Neural cell (in vitro differentiated cells): Measurements from ENCODE around the gene KIAA1191. TPM values are rescaled to one million over a fixed set of nuclear protein-coding genes. Genes with fewer than 3 reads are reported as not detected.

Experiments
- H2AFZ ChIP-seq: fragments of 200-600, 300-800 bp; sonication (generic), shearing (Covaris generic); 2 replicates; pipeline ENCODE4 v1.6.0; 2014; ENCODE audit warnings: low read depth, mild to moderate bottlenecking, antibody characterized with exemption, low read length, moderate library complexity
- H3F3A ChIP-seq: fragments of 200-600 bp; shearing (Covaris generic); 2 replicates; pipeline ENCODE4 v1.6.1; 2016; ENCODE audit warnings: mild to moderate bottlenecking, moderate library complexity, mixed read lengths, antibody characterized with exemption, low read length; ENCODE audit not compliant: insufficient read depth, poor library complexity, severe bottlenecking
- H3K27ac ChIP-seq: fragments of 200-600, 300-800 bp; sonication (generic), shearing (Covaris generic); 2 replicates; pipeline ENCODE4 v1.5.1; 2014; ENCODE audit warnings: mild to moderate bottlenecking, low read length, moderate library complexity
- H3K27me3 ChIP-seq: fragments of 300-800, 200-600 bp; sonication (generic), shearing (Covaris generic); 2 replicates; pipeline ENCODE4 v1.6.0; 2014; ENCODE audit warnings: mild to moderate bottlenecking, low read depth, low read length, moderate library complexity; ENCODE audit not compliant: insufficient read depth
- H3K36me3 ChIP-seq: fragments of 300-800, 200-600 bp; sonication (generic), shearing (Covaris generic); 2 replicates; pipeline ENCODE4 v1.5.1; 2014; ENCODE audit warnings: mild to moderate bottlenecking, antibody characterized with exemption, low read length, moderate library complexity; ENCODE audit not compliant: insufficient read depth
- H3K4me2 ChIP-seq: fragments of 300-800, 200-600 bp; sonication (generic), shearing (Covaris generic); 2 replicates; pipeline ENCODE4 v1.6.0; 2014; ENCODE audit warnings: mild to moderate bottlenecking, low read length
- H3K4me3 ChIP-seq: fragments of 300-800, 200-600 bp; sonication (generic), shearing (Covaris generic); 2 replicates; pipeline ENCODE4 v1.5.1; 2014; ENCODE audit warnings: mild to moderate bottlenecking, low read length, moderate library complexity
- H3K79me2 ChIP-seq: fragments of 200-600 bp; shearing (Covaris generic); replicated peaks from 2 replicates; pipeline ENCODE4 v1.6.0; 2014; ENCODE audit warnings: mild to moderate bottlenecking, low read length, moderate library complexity; ENCODE audit not compliant: insufficient read depth
- H3K9ac ChIP-seq: fragments of 300-800, 200-600 bp; sonication (generic), shearing (Covaris generic); 2 replicates; pipeline ENCODE4 v1.6.1; 2016; ENCODE audit warnings: mild to moderate bottlenecking, low read length, mixed read lengths
- H3K9me2 ChIP-seq: fragments of 200-600 bp; shearing (Covaris generic); 2 replicates; pipeline ENCODE4 v1.6.1; 2016; ENCODE audit warnings: mild to moderate bottlenecking, low read length, mixed read lengths; ENCODE audit not compliant: insufficient read depth
- H3K9me3 ChIP-seq: fragments of 200-600, 300-800 bp; sonication (generic), shearing (Covaris generic); 2 replicates; pipeline ENCODE4 v1.6.1; 2016; ENCODE audit warnings: mild to moderate bottlenecking, mixed run types, low read length, moderate library complexity, mixed read lengths
- H4K20me1 ChIP-seq: fragments of 200-600 bp; shearing (Covaris generic); 2 replicates; pipeline ENCODE4 v1.6.1; 2016; ENCODE audit warnings: mild to moderate bottlenecking, mixed run types; ENCODE audit not compliant: insufficient read depth
- CTCF ChIP-seq: fragments of 450-650 bp; IDR thresholded peaks from 2 replicates; pipeline ENCODE4 v1.5.1; 2014; ENCODE audit warnings: antibody characterized with exemption, mild to moderate bottlenecking, moderate library complexity; ENCODE audit not compliant: poor library complexity, severe bottlenecking
- EP300 ChIP-seq: fragments of 450-650 bp; conservative IDR thresholded peaks from 2 replicates; pipeline ENCODE4 v1.6.1; 2014; ENCODE audit warnings: antibody characterized with exemption, mild to moderate bottlenecking, moderate library complexity; ENCODE audit not compliant: poor library complexity, severe bottlenecking
- EZH2 ChIP-seq: fragments of 200-600, 300-800 bp; shearing (Covaris generic), sonication (generic); IDR thresholded peaks from 2 replicates; pipeline ENCODE4 v1.6.1; 2014; ENCODE audit warnings: antibody characterized with exemption, low read length, borderline replicate concordance, mild to moderate bottlenecking; ENCODE audit not compliant: insufficient read depth, poor library complexity, severe bottlenecking
- MXI1 ChIP-seq: fragments of 450-650 bp; conservative IDR thresholded peaks from 2 replicates; pipeline ENCODE4 v1.6.1; 2014; ENCODE audit warnings: antibody characterized with exemption, mild to moderate bottlenecking; ENCODE audit not compliant: poor library complexity, severe bottlenecking
- POLR2AphosphoS5 ChIP-seq: IDR thresholded peaks from 2 replicates; pipeline ENCODE4 v1.6.1; 2012
- RAD21 ChIP-seq: fragments of 450-650 bp; conservative IDR thresholded peaks from 2 replicates; pipeline ENCODE4 v1.6.1; 2014; ENCODE audit warnings: antibody characterized with exemption, mild to moderate bottlenecking, moderate library complexity
- REST ChIP-seq: IDR thresholded peaks from 2 replicates; pipeline ENCODE4 v1.6.1; 2012; ENCODE audit warnings: borderline replicate concordance
- SMC3 ChIP-seq: fragments of 450-650 bp; conservative IDR thresholded peaks from 2 replicates; pipeline ENCODE4 v1.6.1; 2014; ENCODE audit warnings: antibody characterized with exemption, mild to moderate bottlenecking, moderate library complexity; ENCODE audit not compliant: poor library complexity
- TAF1 ChIP-seq: IDR thresholded peaks from 2 replicates; pipeline ENCODE4 v1.6.1; 2012; ENCODE audit warnings: low read depth
- polyA plus RNA-seq: library from polyadenylated mRNA; depleted of rRNA; stranded (reverse); fragments of >200 nt; gene quantifications from 2 replicates; pipeline ENCODE4 v1.2.3, GENCODE V29; 2014

The KIAA1191 gene
- polyA plus RNA-seq, 1 donor from 2014 or later, result 137 TPM

- H3K79me2 ChIP-seq, result no peaks in the 10 kb centered on the region
- H3K27me3 ChIP-seq, result no peaks in the 10 kb centered on the region
- no peaks in the 10 kb centered on the region for H3K9me2 ChIP-seq
- no peak overlapping the region for H2AFZ ChIP-seq
- H3K9me3 ChIP-seq, result no peaks in the 10 kb centered on the region
- no peaks in the 10 kb centered on the region for H4K20me1 ChIP-seq
- no peak for TF ChIP-seq POLR2AphosphoS5
- TF ChIP-seq SMC3, result no peak
- no peak for TF ChIP-seq CTCF
- no peak for TF ChIP-seq RAD21
- no peak for TF ChIP-seq REST
- TF ChIP-seq EZH2, result no peak
- TF ChIP-seq MXI1, result no peak
- no peak for TF ChIP-seq TAF1
- TF ChIP-seq EP300, result no peak
- H3K4me3 ChIP-seq, result no peak overlapping the region
- H3K4me2 ChIP-seq, result no peak overlapping the region
- H3K36me3 ChIP-seq, result peaks cover 8% of the 10 kb centered on the region
- H3K27ac ChIP-seq, result no peak overlapping the region
- H3K9ac ChIP-seq, result no peak overlapping the region
- no peaks in the 10 kb centered on the region for H3F3A ChIP-seq
Measured at GRCh38 chr5:176339304-176339703, 22.3 kb downstream of the KIAA1191 start.

GRCh38 chr5:176337913-176338312 lies 23.7 kb downstream of the KIAA1191 start:
- Histone ChIP-seq H3K4me3 (no peak overlapping the region), H3K27me3 (no peaks in the 10 kb centered on the region), H3K27ac (no peak overlapping the region), H3F3A (no peaks in the 10 kb centered on the region), H3K4me2 (no peak overlapping the region), H3K9me2 (no peaks in the 10 kb centered on the region), H2AFZ (no peak overlapping the region), H3K36me3 (peaks cover 8% of the 10 kb centered on the region), H3K9me3 (no peaks in the 10 kb centered on the region), H4K20me1 (no peaks in the 10 kb centered on the region), H3K79me2 (no peaks in the 10 kb centered on the region), H3K9ac (no peak overlapping the region)
- TF ChIP-seq SMC3 (no peak), EP300 (no peak), CTCF (no peak), TAF1 (no peak), EZH2 (no peak), RAD21 (no peak), MXI1 (no peak), POLR2AphosphoS5 (no peak), REST (no peak)
